Neural cell (in vitro differentiated cells): ENCODE results near the gene SNX7. TPM values are rescaled to one million over a fixed set of nuclear protein-coding genes. Genes with fewer than 3 reads are reported as not detected.

Experiments
- H2AFZ ChIP-seq: fragments of 200-600, 300-800 bp; sonication (generic), shearing (Covaris generic); 2 replicates; pipeline ENCODE4 v1.6.0; 2014; ENCODE audit warnings: low read depth, mild to moderate bottlenecking, antibody characterized with exemption, low read length, moderate library complexity
- H3F3A ChIP-seq: fragments of 200-600 bp; shearing (Covaris generic); 2 replicates; pipeline ENCODE4 v1.6.1; 2016; ENCODE audit warnings: mild to moderate bottlenecking, moderate library complexity, mixed read lengths, antibody characterized with exemption, low read length; ENCODE audit not compliant: insufficient read depth, poor library complexity, severe bottlenecking
- H3K27ac ChIP-seq: fragments of 200-600, 300-800 bp; sonication (generic), shearing (Covaris generic); 2 replicates; pipeline ENCODE4 v1.5.1; 2014; ENCODE audit warnings: mild to moderate bottlenecking, low read length, moderate library complexity
- H3K27me3 ChIP-seq: fragments of 300-800, 200-600 bp; sonication (generic), shearing (Covaris generic); 2 replicates; pipeline ENCODE4 v1.6.0; 2014; ENCODE audit warnings: mild to moderate bottlenecking, low read depth, low read length, moderate library complexity; ENCODE audit not compliant: insufficient read depth
- H3K36me3 ChIP-seq: fragments of 300-800, 200-600 bp; sonication (generic), shearing (Covaris generic); 2 replicates; pipeline ENCODE4 v1.5.1; 2014; ENCODE audit warnings: mild to moderate bottlenecking, antibody characterized with exemption, low read length, moderate library complexity; ENCODE audit not compliant: insufficient read depth
- H3K4me2 ChIP-seq: fragments of 300-800, 200-600 bp; sonication (generic), shearing (Covaris generic); 2 replicates; pipeline ENCODE4 v1.6.0; 2014; ENCODE audit warnings: mild to moderate bottlenecking, low read length
- H3K4me3 ChIP-seq: fragments of 300-800, 200-600 bp; sonication (generic), shearing (Covaris generic); 2 replicates; pipeline ENCODE4 v1.5.1; 2014; ENCODE audit warnings: mild to moderate bottlenecking, low read length, moderate library complexity
- H3K79me2 ChIP-seq: fragments of 200-600 bp; shearing (Covaris generic); replicated peaks from 2 replicates; pipeline ENCODE4 v1.6.0; 2014; ENCODE audit warnings: mild to moderate bottlenecking, low read length, moderate library complexity; ENCODE audit not compliant: insufficient read depth
- H3K9ac ChIP-seq: fragments of 300-800, 200-600 bp; sonication (generic), shearing (Covaris generic); 2 replicates; pipeline ENCODE4 v1.6.1; 2016; ENCODE audit warnings: mild to moderate bottlenecking, low read length, mixed read lengths
- H3K9me2 ChIP-seq: fragments of 200-600 bp; shearing (Covaris generic); 2 replicates; pipeline ENCODE4 v1.6.1; 2016; ENCODE audit warnings: mild to moderate bottlenecking, low read length, mixed read lengths; ENCODE audit not compliant: insufficient read depth
- H3K9me3 ChIP-seq: fragments of 200-600, 300-800 bp; sonication (generic), shearing (Covaris generic); 2 replicates; pipeline ENCODE4 v1.6.1; 2016; ENCODE audit warnings: mild to moderate bottlenecking, mixed run types, low read length, moderate library complexity, mixed read lengths
- H4K20me1 ChIP-seq: fragments of 200-600 bp; shearing (Covaris generic); 2 replicates; pipeline ENCODE4 v1.6.1; 2016; ENCODE audit warnings: mild to moderate bottlenecking, mixed run types; ENCODE audit not compliant: insufficient read depth
- CTCF ChIP-seq: fragments of 450-650 bp; IDR thresholded peaks from 2 replicates; pipeline ENCODE4 v1.5.1; 2014; ENCODE audit warnings: antibody characterized with exemption, mild to moderate bottlenecking, moderate library complexity; ENCODE audit not compliant: poor library complexity, severe bottlenecking
- EP300 ChIP-seq: fragments of 450-650 bp; conservative IDR thresholded peaks from 2 replicates; pipeline ENCODE4 v1.6.1; 2014; ENCODE audit warnings: antibody characterized with exemption, mild to moderate bottlenecking, moderate library complexity; ENCODE audit not compliant: poor library complexity, severe bottlenecking
- EZH2 ChIP-seq: fragments of 200-600, 300-800 bp; shearing (Covaris generic), sonication (generic); IDR thresholded peaks from 2 replicates; pipeline ENCODE4 v1.6.1; 2014; ENCODE audit warnings: antibody characterized with exemption, low read length, borderline replicate concordance, mild to moderate bottlenecking; ENCODE audit not compliant: insufficient read depth, poor library complexity, severe bottlenecking
- MXI1 ChIP-seq: fragments of 450-650 bp; conservative IDR thresholded peaks from 2 replicates; pipeline ENCODE4 v1.6.1; 2014; ENCODE audit warnings: antibody characterized with exemption, mild to moderate bottlenecking; ENCODE audit not compliant: poor library complexity, severe bottlenecking
- POLR2AphosphoS5 ChIP-seq: IDR thresholded peaks from 2 replicates; pipeline ENCODE4 v1.6.1; 2012
- RAD21 ChIP-seq: fragments of 450-650 bp; conservative IDR thresholded peaks from 2 replicates; pipeline ENCODE4 v1.6.1; 2014; ENCODE audit warnings: antibody characterized with exemption, mild to moderate bottlenecking, moderate library complexity
- REST ChIP-seq: IDR thresholded peaks from 2 replicates; pipeline ENCODE4 v1.6.1; 2012; ENCODE audit warnings: borderline replicate concordance
- SMC3 ChIP-seq: fragments of 450-650 bp; conservative IDR thresholded peaks from 2 replicates; pipeline ENCODE4 v1.6.1; 2014; ENCODE audit warnings: antibody characterized with exemption, mild to moderate bottlenecking, moderate library complexity; ENCODE audit not compliant: poor library complexity
- TAF1 ChIP-seq: IDR thresholded peaks from 2 replicates; pipeline ENCODE4 v1.6.1; 2012; ENCODE audit warnings: low read depth
- polyA plus RNA-seq: library from polyadenylated mRNA; depleted of rRNA; stranded (reverse); fragments of >200 nt; gene quantifications from 2 replicates; pipeline ENCODE4 v1.2.3, GENCODE V29; 2014

The SNX7 gene
- polyA plus RNA-seq, 1 donor from 2014 or later, result 7.5 TPM

GRCh38 chr1:98739762-98740161, 78.2 kb downstream of the SNX7 start:
- Histone ChIP-seq H4K20me1 (no peaks in the 10 kb centered on the region), H2AFZ (no peak overlapping the region), H3K27ac (no peak overlapping the region), H3K9ac (no peak overlapping the region), H3K27me3 (no peaks in the 10 kb centered on the region), H3K4me2 (no peak overlapping the region), H3K9me3 (no peaks in the 10 kb centered on the region), H3F3A (no peaks in the 10 kb centered on the region), H3K4me3 (no peak overlapping the region), H3K9me2 (no peaks in the 10 kb centered on the region), H3K79me2 (no peaks in the 10 kb centered on the region), H3K36me3 (no peaks in the 10 kb centered on the region)
- TF ChIP-seq CTCF, result no peak
- TF ChIP-seq SMC3, result no peak
- no peak for TF ChIP-seq RAD21
- no peak for TF ChIP-seq POLR2AphosphoS5
- TF ChIP-seq MXI1, result no peak
- no peak for TF ChIP-seq EZH2
- no peak for TF ChIP-seq TAF1
- TF ChIP-seq EP300, result no peak
- TF ChIP-seq REST, result no peak

- Histone ChIP-seq H3K4me3 (no peak overlapping the region), H3K9me2 (no peaks in the 10 kb centered on the region), H3K27me3 (no peaks in the 10 kb centered on the region), H3K4me2 (no peak overlapping the region), H2AFZ (no peak overlapping the region), H4K20me1 (no peaks in the 10 kb centered on the region), H3K27ac (no peak overlapping the region), H3K36me3 (no peaks in the 10 kb centered on the region), H3K79me2 (no peaks in the 10 kb centered on the region), H3K9ac (no peak overlapping the region), H3F3A (no peaks in the 10 kb centered on the region), H3K9me3 (no peaks in the 10 kb centered on the region)
- TF ChIP-seq POLR2AphosphoS5 (no peak), CTCF (no peak), MXI1 (no peak), EZH2 (no peak), RAD21 (no peak), EP300 (no peak), TAF1 (no peak), REST (no peak), SMC3 (no peak)
Measured at GRCh38 chr1:98741164-98741563, 79.6 kb downstream of the SNX7 start.
